Measurements from ENCODE around the gene CPLX4. TPM values are rescaled to one million over a fixed set of nuclear protein-coding genes. Genes with fewer than 3 reads are reported as not detected.

The CPLX4 gene
- total and polyA plus RNA-seq, 5 experiments from 2014 or later: not detected

DNA sequence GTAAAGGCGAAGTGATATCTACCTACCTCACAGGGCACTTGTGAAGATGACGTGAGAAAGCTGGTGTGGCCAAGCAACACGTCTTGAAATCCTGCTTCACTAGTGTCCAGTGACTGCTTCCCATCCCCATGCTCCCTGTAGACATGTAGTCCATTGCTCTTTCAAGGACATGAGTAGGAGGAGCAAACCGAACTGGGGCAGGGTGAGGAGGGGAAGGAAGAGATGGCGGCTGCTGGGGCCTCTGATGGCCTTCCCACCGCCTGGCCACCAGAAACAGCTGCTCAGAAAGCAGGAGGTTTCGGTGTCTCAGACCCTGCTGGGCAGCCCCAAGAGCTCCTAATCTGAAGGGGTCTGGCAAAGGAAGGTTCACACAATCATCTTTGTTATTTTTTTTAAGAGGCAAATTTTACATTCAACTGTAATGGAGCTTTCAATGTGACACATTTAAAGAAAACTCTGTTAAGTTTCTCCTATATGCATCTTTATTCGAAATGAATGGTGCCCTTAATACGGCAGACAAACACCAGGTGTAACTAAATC lies 14.7 kb downstream of the CPLX4 start:
- Mint-ChIP-seq H3K4me1 (peaks cover 0 to 6% (median under 1%) of the 10 kb centered on the region in 4 donors), H3K4me3 (no peak overlapping the region), H3K27ac (no peak overlapping the region), H3K9me3 (no peaks in the 10 kb centered on the region), H3K27me3 (peaks cover 10 to 46% (median 32%) of the 10 kb centered on the region in 5 donors), H3K36me3 (no peaks in the 10 kb centered on the region)
- POLR2A ChIA-PET: no interaction called here
- ATAC-seq (no peak), DNase-seq (no peak)

DNA sequence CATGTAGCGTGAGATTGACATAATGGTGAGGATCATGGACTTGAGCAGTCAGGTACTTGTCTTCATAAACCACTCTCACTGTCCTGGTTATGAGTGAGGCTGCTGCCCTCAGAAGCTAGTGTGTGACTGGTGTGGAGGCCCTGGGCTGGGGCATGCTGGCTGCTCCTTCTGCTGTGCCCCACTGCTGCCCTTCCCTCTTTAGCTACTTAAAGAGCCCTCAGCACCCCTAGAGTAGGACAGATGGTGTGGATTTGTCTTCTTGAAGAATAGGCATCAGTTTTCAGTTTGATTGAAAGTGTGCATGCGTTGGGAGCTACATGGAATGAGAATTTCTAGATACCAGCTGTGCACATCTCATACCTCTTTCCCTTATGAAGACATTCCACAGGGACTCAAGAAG lies 15.4 kb downstream of the CPLX4 start:
- DNase-seq: no peak
- POLR2A ChIA-PET: no interaction called here
- no peaks in the 10 kb centered on the region for H3K9me3 Mint-ChIP-seq
- no peaks in the 10 kb centered on the region for H3K36me3 Mint-ChIP-seq
- H3K27me3 Mint-ChIP-seq: peaks cover 13 to 47% (median 29%) of the 10 kb centered on the region in 5 donors
- H3K4me3 Mint-ChIP-seq: no peak overlapping the region
- ATAC-seq: no peak
- no peaks in the 10 kb centered on the region for H3K4me1 Mint-ChIP-seq
- peak overlapping the region in 1 of 10 donors; percentile 10 for H3K27ac Mint-ChIP-seq

- POLR2A ChIA-PET: no interaction called here
- Mint-ChIP-seq H3K27me3 (peaks cover 13 to 39% (median 24%) of the 10 kb centered on the region in 5 donors), H3K36me3 (no peaks in the 10 kb centered on the region), H3K9me3 (no peaks in the 10 kb centered on the region), H3K4me1 (no peaks in the 10 kb centered on the region), H3K27ac (no peak overlapping the region), H3K4me3 (no peak overlapping the region)
- DNase-seq (no peak), ATAC-seq (no peak)
Measured at GRCh38 chr18:59301929-59302328, 16.5 kb downstream of the CPLX4 start.

GRCh38 chr18:59300676-59301285 lies 17.7 kb downstream of the CPLX4 start:
- ATAC-seq: no peak
- no peak overlapping the region for H3K27ac Mint-ChIP-seq
- H3K36me3 Mint-ChIP-seq: no peaks in the 10 kb centered on the region

GRCh38 chr18:59298871-59299270 lies 19.6 kb downstream of the CPLX4 start:
- no peaks in the 10 kb centered on the region for H3K36me3 Mint-ChIP-seq
- no peak overlapping the region for H3K27ac Mint-ChIP-seq
- peaks cover 13 to 28% (median 18%) of the 10 kb centered on the region in 5 donors for H3K27me3 Mint-ChIP-seq
- ATAC-seq (no peak), DNase-seq (no peak)
- POLR2A ChIA-PET: no interaction called here
- no peak overlapping the region for H3K4me3 Mint-ChIP-seq
- no peaks in the 10 kb centered on the region for H3K4me1 Mint-ChIP-seq
- no peaks in the 10 kb centered on the region for H3K9me3 Mint-ChIP-seq

More at GRCh38 chr18:59300676-59301285, 17.7 kb downstream of the CPLX4 start:
- Mint-ChIP-seq H3K4me3 (no peak overlapping the region), H3K9me3 (no peaks in the 10 kb centered on the region), H3K4me1 (no peaks in the 10 kb centered on the region), H3K27me3 (peaks cover 11 to 28% (median 17%) of the 10 kb centered on the region in 5 donors)
- POLR2A ChIA-PET: no interaction called here
- no peak for DNase-seq

DNA sequence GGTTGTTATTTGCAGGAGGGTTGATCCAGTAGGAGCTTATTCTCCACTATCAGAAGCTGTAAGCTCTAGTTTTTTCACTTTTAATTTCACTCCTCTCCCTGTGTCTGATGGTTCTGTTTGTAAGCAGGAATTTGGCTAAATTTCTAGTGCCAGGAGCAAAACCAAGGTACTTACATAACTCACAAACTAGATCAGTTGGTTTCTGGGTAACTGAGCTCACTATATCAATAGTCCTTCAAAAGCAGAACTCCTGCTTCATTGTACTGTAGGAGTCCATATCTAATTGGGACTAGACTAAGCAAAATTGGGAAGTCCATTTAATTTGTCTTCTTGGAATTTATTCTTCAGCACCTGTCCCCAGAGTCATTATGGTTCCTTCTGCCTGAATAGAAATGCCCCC lies 25.1 kb downstream of the CPLX4 start:
- Mint-ChIP-seq H3K36me3 (no peaks in the 10 kb centered on the region), H3K4me3 (no peak overlapping the region), H3K9me3 (peaks cover 0 to 3% (median 0%) of the 10 kb centered on the region in 9 donors), H3K27me3 (peaks cover 20 to 37% (median 30%) of the 10 kb centered on the region in 5 donors), H3K27ac (peak overlapping the region in 1 of 10 donors; percentile 81), H3K4me1 (no peaks in the 10 kb centered on the region)
- DNase-seq (no peak), ATAC-seq (no peak)
- POLR2A ChIA-PET: no interaction called here

DNA sequence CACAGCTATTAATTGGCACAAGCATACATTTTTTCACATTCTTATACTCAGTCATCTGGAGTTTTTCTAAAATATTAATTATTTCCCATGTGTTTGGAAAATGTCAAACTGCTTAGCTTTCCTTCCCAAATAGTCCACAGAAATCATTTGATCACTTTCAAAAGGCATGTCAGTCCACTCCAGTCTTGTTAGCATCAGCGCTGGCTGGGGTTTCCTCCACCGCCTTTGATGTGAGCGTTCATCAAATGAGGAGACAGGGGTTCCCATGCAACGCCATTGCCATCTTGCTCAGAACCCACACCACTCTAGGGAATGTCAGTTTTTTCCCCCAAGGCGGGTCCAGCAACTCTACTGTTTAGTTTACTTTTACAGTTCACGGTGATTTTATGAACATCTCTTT lies 32.1 kb downstream of the CPLX4 start:
- POLR2A ChIA-PET: no interaction called here
- H3K27me3 Mint-ChIP-seq: peaks cover 31 to 46% (median 37%) of the 10 kb centered on the region in 5 donors
- H3K4me3 Mint-ChIP-seq: no peak overlapping the region
- DNase-seq (no peak), ATAC-seq (no peak)
- H3K4me1 Mint-ChIP-seq: no peaks in the 10 kb centered on the region
- peaks cover 0 to 3% (median 0%) of the 10 kb centered on the region in 9 donors for H3K9me3 Mint-ChIP-seq
- no peaks in the 10 kb centered on the region for H3K36me3 Mint-ChIP-seq
- H3K27ac Mint-ChIP-seq: no peak overlapping the region

GRCh38 chr18:59282341-59282740 lies 36.1 kb downstream of the CPLX4 start:
- H3K4me1 Mint-ChIP-seq: no peaks in the 10 kb centered on the region
- POLR2A ChIA-PET: no interaction called here
- DNase-seq (no peak), ATAC-seq (no peak)
- H3K36me3 Mint-ChIP-seq: no peaks in the 10 kb centered on the region
- peaks cover 0 to 2% (median 0%) of the 10 kb centered on the region in 9 donors for H3K9me3 Mint-ChIP-seq
- no peak overlapping the region for H3K27ac Mint-ChIP-seq
- peaks cover 38 to 61% (median 44%) of the 10 kb centered on the region in 5 donors for H3K27me3 Mint-ChIP-seq
- H3K4me3 Mint-ChIP-seq: no peak overlapping the region

DNA sequence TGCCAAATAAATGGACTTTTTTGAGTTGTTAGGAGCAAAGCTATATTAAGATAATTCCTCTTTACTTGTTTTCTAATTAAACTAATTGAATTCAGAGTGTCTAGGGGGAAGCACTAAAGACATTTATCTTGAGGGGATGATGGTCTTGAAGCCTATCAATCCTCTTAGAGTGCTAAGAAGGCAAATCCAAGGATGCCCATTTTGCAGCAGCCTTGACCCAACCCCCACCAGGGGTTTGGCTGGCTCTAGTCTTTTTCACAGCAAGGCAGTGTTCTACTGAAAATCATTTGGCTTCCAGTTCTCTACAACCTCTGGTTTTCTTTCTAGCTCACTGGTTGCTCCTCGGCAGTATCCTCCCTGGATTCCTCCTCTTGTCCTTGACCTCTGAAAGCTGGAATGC lies 38.7 kb downstream of the CPLX4 start:
- H3K36me3 Mint-ChIP-seq: no peaks in the 10 kb centered on the region
- ATAC-seq: no peak
- POLR2A ChIA-PET: no interaction called here
- H3K9me3 Mint-ChIP-seq: peaks cover 0 to 5% (median 0%) of the 10 kb centered on the region in 9 donors
- peaks cover 45 to 69% (median 50%) of the 10 kb centered on the region in 5 donors for H3K27me3 Mint-ChIP-seq
- DNase-seq: no peak
- no peak overlapping the region for H3K4me3 Mint-ChIP-seq
- H3K4me1 Mint-ChIP-seq: peaks cover 0 to 1% (median under 1%) of the 10 kb centered on the region in 4 donors
- no peak overlapping the region for H3K27ac Mint-ChIP-seq

GRCh38 chr18:59279193-59279592 lies 39.3 kb downstream of the CPLX4 start:
- POLR2A ChIA-PET: no interaction called here
- H3K27me3 Mint-ChIP-seq: peaks cover 47 to 69% (median 53%) of the 10 kb centered on the region in 5 donors
- H3K4me1 Mint-ChIP-seq: peaks cover 0 to 7% (median 3%) of the 10 kb centered on the region in 4 donors
- peaks cover 0 to 5% (median 0%) of the 10 kb centered on the region in 9 donors for H3K9me3 Mint-ChIP-seq
- no peaks in the 10 kb centered on the region for H3K36me3 Mint-ChIP-seq
- ATAC-seq: no peak
- no peak for DNase-seq
- no peak overlapping the region for H3K4me3 Mint-ChIP-seq
- no peak overlapping the region for H3K27ac Mint-ChIP-seq

- peaks cover 3 to 11% (median 4%) of the 10 kb centered on the region in 4 donors for H3K4me1 Mint-ChIP-seq
- no peak for ATAC-seq
- peaks cover 46 to 70% (median 56%) of the 10 kb centered on the region in 5 donors for H3K27me3 Mint-ChIP-seq
- H3K4me3 Mint-ChIP-seq: no peak overlapping the region
- H3K27ac Mint-ChIP-seq: no peak overlapping the region
- H3K36me3 Mint-ChIP-seq: no peaks in the 10 kb centered on the region
- POLR2A ChIA-PET: no interaction called here
- peaks cover 0 to 5% (median 0%) of the 10 kb centered on the region in 9 donors for H3K9me3 Mint-ChIP-seq
- DNase-seq: no peak
Measured at GRCh38 chr18:59278793-59279192, 39.7 kb downstream of the CPLX4 start.

- no peak overlapping the region for H3K4me3 Mint-ChIP-seq
- DNase-seq: no peak
- no peak for ATAC-seq
- H3K9me3 Mint-ChIP-seq: peaks cover 0 to 5% (median 0%) of the 10 kb centered on the region in 9 donors
- POLR2A ChIA-PET: no interaction called here
- peaks cover 46 to 69% (median 58%) of the 10 kb centered on the region in 5 donors for H3K27me3 Mint-ChIP-seq
- H3K36me3 Mint-ChIP-seq: no peaks in the 10 kb centered on the region
- peaks cover 6 to 20% (median 12%) of the 10 kb centered on the region in 4 donors for H3K4me1 Mint-ChIP-seq
- no peak overlapping the region for H3K27ac Mint-ChIP-seq
Measured at GRCh38 chr18:59276047-59276446, 42.4 kb downstream of the CPLX4 start.

- Mint-ChIP-seq H3K36me3 (no peaks in the 10 kb centered on the region), H3K9me3 (peaks cover 0 to 5% (median 0%) of the 10 kb centered on the region in 9 donors), H3K27me3 (peaks cover 48 to 69% (median 61%) of the 10 kb centered on the region in 5 donors), H3K4me1 (peaks cover 6 to 20% (median 12%) of the 10 kb centered on the region in 4 donors), H3K27ac (no peak overlapping the region), H3K4me3 (peak overlapping the region in 1 of 10 donors; percentile 46)
- POLR2A ChIA-PET: no interaction called here
- DNase-seq (no peak), ATAC-seq (no peak)
Measured at GRCh38 chr18:59275406-59275949, 43.0 kb downstream of the CPLX4 start.

Data from naive thymus-derived CD8-positive, alpha-beta T cell (primary cell).